UCSD-AML1 (cell line): ENCODE data around the gene KRTAP19-3.
"Not testable (repeated sequence)": the region's sequence is repeated elsewhere in the genome, so short reads cannot be mapped to it uniquely, and the experiment has no call there.

Experiments
- DNase-seq: peaks from one replicate; lab custom pipeline; 2025; ENCODE audit not compliant: unreplicated experiment; lab: John Stamatoyannopoulos, UW

The KRTAP19-3 gene

DNA sequence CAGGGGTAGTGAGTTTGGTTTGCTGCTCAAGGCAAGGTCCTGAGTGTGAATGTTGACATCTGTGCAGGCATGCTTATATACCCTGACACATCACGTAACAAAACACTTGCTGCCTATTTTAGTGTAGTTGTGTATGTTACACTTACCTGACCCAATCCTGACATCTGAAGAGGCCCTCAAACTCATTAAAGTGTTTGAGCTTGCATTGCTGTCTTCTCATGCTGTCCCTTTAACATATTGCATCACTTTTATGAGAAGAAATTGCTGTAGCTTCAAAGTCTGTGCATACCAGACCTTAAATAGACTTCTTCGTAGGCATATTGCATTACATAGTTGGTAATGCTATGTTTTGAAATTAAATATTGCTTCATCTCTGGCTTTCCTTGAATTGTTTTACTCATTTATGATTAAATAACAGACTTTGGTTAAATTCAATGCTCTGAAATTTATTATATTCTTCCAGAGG lies at the start of gene KRTAP19-3:
Gene KRTAP19-3 (minus strand): TSS at position 51 of the 466 bp plus-strand sequence. CDS start 56 bp downstream, outside the sequence.
- no peak for DNase-seq

DNA sequence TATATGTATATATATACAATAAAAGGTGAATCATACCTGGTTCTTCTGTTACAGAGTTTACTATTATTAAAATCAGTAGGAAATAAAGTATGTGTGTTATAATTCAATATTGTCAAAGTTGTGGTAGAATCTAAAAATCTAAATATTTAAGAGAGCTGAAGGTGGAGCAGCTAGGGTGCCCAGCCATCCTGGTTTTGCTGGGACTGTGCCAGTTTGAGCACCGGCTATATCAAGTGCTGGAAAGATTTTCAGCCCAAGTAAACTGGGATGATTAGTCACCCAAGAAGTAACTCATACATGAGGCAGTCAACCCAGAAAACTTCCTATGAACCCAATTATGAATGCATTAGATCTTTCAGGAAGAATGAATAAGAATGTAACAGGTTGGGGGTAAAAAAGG lies 27.1 kb upstream of the KRTAP19-3 start:
- no peak for DNase-seq

DNA sequence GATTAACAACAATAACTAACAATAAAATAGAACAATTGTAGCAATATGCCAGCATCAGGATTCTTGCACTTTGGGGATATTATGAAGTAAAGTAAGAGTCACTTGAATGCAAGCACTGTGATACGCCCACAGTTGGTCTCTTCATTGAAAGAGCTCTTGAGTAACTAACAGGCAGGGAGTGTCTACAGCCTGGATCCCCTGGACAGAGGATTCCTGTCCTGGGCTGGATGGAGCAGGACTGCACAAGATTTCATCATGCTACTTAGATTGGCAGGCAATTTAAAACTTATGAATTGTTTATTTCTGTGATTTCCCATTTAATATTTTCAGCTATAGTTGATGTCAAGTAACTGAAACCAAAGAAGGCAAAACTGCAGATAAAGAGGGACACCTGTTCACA lies 23.9 kb upstream of the KRTAP19-3 start:
- no peak for DNase-seq

DNA sequence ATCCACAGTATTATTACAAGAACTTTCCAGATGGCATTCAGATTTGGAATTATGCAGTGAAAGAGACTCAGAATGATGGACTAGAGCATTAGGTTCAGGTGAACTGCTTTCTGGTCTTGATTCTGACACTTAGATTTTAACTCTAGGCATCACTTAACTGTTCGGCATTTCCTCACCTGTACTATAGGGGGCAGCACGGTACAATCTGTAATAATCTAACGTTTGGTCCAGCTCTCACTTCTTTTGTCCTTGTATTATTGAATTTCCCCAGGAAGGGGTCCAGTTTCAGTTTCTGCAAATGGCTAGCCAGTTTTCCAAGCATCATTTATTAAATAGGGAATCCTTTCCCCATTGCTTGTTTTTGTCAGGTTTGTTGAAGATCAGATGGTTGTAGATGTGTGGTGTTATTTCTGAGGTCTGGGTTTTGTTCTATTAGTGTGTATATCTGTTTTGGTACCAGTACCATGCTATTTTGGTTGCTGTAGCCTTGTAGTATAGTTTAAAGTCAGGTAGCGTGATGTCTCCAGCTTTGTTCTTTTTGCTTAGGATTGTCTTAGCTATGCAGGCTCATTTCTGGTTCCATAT lies 13.9 kb upstream of the KRTAP19-3 start:
- not testable (repeated sequence) for DNase-seq

- DNase-seq, result no peak
Measured at GRCh38 chr21:30502041-30502440, 10.2 kb upstream of the KRTAP19-3 start, which contains the start of gene KRTAP19-5. Gene KRTAP19-5, minus strand, starts transcription at chr21:30502141. Its CDS starts 51 bp downstream, at chr21:30502090.

GRCh38 chr21:30497065-30497464 lies 5.3 kb upstream of the KRTAP19-3 start, which contains the start of gene KRTAP19-4:
Gene KRTAP19-4, minus strand, starts transcription at chr21:30497165. Its CDS starts 55 bp downstream, at chr21:30497110.
- DNase-seq, result no peak

DNA sequence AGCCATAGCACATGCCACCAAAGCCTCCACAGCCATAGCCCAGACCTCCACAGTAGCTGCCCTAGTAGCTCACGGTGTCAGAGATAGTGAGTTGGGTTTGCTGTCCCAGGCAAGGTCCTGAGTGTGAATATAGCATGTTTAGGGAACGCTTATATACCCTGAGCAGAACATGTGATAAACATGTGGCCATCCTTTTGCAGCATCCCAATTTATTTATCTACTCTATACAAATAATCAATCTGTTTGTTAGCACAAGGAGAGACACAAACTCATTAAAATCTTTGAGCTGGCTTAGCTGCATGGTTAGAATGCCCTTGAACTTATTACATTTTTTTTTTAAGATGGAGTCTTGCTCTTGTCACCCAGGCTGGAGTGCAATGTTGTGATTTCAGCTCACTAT lies 4.5 kb downstream of the KRTAP19-3 start, which contains the start of gene KRTAP19-2:
Gene KRTAP19-2 (minus strand): TSS at position 101 of the 400 bp plus-strand sequence. CDS start 88 bp downstream, at position 13.
- no peak for DNase-seq

DNA sequence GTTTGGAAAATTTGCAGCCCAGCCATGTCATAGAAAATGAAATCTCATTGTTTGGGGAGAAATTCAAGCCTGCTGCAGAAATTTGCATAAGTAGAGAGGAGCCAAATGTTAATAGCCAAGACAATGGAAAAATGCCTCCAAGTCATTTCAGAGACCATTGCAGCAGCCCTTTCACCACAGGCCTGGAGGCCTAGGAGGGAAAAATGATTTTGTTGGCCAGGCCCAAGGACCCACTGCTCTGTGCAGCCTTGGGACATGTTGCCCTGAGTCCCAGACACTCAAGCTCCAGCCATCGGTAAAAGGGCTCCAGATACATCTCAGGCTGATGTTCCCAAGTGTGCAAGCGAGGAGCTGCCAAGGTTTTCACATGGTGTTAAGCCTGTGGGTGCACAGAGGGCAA lies 5.6 kb downstream of the KRTAP19-3 start:
- no peak for DNase-seq

GRCh38 chr21:30482130-30482529 lies 9.7 kb downstream of the KRTAP19-3 start:
- DNase-seq, result no peak

- no peak for DNase-seq
Measured at GRCh38 chr21:30480145-30480544, 11.7 kb downstream of the KRTAP19-3 start, which contains the start of gene KRTAP19-1. Gene KRTAP19-1, minus strand, starts transcription at chr21:30480367. Its CDS starts 50 bp downstream, at chr21:30480317.

DNA sequence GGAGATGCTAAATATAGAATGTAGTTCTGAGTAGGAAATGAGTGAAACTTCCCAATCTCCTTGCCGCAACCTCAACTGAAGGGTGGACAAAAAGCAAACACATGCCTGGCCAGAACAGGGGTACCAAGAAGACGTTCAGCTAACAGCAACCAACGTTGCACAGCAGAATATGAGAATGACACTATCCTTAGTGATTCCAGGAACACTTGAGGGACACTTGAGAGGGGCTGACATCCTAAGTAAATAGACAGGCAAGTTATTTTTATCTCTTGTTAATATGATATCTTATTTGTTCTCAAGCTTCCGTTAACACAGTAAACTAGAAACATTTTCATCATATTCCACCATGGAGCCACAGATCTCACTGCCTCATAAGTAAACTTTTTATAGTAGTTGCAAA lies 12.6 kb downstream of the KRTAP19-3 start:
- DNase-seq, result no peak

DNA sequence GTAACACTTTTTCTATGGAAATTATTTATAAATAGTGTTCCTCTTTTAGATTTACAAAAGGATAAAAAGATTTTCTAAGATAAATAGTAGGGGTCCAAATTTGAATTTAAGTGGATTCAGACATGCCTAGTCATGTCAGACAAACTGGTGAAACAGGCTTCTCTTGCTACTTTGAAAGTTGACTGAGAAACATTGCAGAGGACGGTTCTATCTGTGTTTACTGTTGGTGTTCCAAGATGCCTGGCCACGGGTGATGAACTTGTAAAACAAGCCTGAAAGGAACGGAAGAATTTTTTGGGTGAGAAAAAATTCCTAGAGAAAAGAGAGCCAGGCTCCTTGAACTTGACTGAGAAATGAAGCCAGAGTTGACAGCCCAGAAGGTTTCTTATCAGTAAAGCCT lies 13.8 kb downstream of the KRTAP19-3 start:
- no peak for DNase-seq

- no peak for DNase-seq
Measured at GRCh38 chr21:30468900-30469714, 22.7 kb downstream of the KRTAP19-3 start.

DNA sequence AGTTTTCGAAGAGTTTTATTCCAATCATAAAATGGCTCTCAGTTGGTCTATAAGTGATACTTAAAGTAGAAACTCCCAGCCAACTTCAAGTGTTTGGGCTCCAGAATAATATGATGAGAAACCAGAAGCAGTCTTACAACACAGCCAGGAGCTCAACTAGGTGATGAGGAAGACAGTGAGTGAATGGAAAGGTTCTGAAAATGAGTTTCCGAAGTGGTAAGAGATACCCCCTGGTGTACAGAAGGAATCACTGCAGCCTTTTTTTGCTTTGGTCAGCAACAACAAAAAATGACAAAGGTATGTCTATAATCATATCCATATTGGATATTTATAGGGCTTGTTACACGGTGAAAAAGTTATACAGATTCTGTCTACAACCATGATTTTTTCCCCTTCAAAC lies 28.1 kb downstream of the KRTAP19-3 start:
- no peak for DNase-seq

DNA sequence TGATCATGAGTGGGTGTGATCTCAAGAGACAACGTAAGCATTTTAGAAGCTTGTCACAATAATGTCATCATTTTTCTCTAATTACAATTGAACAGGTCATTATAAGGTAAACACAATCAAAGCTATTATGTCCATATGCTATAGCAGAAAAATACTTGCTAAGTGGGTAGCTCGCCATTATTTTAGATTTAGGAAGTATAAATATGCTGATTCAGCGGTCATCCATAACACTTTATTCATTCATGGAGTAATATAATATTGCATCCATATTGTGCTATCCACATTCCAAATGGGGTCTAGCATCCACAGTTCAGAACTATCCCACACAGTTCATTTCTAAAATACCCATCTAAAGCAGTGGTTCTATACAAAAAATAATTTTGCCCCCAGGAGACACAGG lies 43.3 kb downstream of the KRTAP19-3 start:
- no peak for DNase-seq

DNA sequence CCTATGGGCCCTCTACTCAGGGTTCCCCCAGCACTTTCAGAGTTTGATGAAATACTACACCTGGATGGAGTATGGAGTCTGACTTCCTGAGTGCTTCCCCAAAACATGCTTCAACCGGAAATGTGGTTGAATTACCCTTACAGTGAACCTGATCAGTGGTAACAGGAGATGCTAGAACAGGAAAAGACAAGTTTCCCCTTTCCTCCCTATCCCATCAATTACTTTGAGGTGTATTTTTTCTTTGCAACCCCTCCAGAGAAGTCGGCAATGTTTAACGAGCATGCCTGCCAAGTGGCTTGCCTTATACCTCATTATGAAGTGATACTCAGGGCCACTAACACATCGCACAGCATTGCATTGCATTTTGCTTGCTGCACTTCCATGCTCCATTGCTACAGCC lies 44.8 kb downstream of the KRTAP19-3 start:
- no peak for DNase-seq

DNA sequence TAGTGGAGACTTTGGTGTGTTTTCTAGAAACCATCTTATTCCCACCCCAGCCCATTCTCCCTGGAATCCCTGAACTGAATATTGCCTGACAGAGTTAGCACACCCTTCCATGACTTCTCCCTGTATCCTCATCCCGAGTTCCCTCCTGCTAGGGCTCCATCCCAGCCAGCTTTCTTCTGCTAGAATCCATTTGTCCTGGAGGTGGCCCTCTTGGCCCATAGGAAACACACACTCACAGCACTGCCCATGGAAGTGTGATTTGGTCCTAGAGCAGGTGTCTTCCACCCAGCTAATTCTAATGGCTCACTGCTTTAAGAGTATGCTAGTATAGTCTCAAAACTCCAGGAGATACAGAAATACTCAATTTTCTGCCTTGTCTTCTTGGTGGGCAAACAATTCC lies 47.6 kb downstream of the KRTAP19-3 start:
- DNase-seq, result no peak

DNA sequence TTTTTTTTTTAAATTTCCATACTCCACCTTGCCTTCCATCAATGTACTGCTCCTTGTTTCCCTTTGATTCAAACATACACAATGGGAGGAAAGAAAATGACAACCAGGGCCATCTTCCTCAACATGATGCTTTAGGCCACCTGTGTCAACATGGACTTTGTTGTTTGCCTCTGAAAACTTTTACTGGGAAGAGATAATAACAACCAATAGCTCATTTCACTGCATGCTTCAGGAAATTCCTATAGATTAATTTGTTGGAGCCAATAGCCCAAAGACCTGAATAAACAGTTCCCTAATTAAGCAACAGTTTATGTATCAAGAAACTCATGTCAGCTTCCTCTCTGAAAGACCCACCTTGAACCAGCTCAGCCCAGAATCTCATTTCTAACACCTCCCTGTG lies 48.6 kb downstream of the KRTAP19-3 start:
- no peak for DNase-seq
